Measurements from ENCODE around the gene ARHGAP8. TPM values are rescaled to one million over a fixed set of nuclear protein-coding genes. Genes with fewer than 3 reads are reported as not detected.
A peak's percentile ranks its signal among the peaks of the same experiment; 100 is the strongest.

Gene ARHGAP8
- total and polyA plus RNA-seq, 2 experiments from 2014 or later, result 62.8 to 64.9 TPM

GRCh38 chr22:44748524-44748923 is 3.9 kb upstream of the ARHGAP8 start (continued):
- TF ChIP-seq REST (IDR thresholded peaks at IDR 0.05; ENCODE audit: unreplicated experiment), result no peak
- no peak for TF ChIP-seq ZNF114 (CRISPR knock-in tag; IDR thresholded peaks at IDR 0.05)

GRCh38 chr22:44750481-44750880 is 1.9 kb upstream of the ARHGAP8 start:
- DNase-seq (ENCODE audit: low spot score), result no peak
- TF ChIP-seq EZH2 (IDR thresholded peaks at IDR 0.05; ENCODE audit: low read depth, unreplicated experiment), result no peak
- no peak overlapping the region for H3K4me2 ChIP-seq
- Mint-ChIP-seq H3K4me3 (no peak overlapping the region), H3K4me1 (peaks cover 38% of the 10 kb centered on the region), H3K36me3 (ENCODE audit: low read depth) (peaks cover 16% of the 10 kb centered on the region), H3K27me3 (ENCODE audit: insufficient read depth, low read depth, poor library complexity) (peaks cover 24% of the 10 kb centered on the region), H3K9me3 (peaks cover 7% of the 10 kb centered on the region; the same call in 2 of the 3 replicates), H3K27ac (no peak overlapping the region)
- no peaks in the 10 kb centered on the region for H3K36me3 ChIP-seq (ENCODE audit: insufficient read depth)
- H3K27me3 ChIP-seq (ENCODE audit: insufficient read depth), result no peaks in the 10 kb centered on the region
- H3K4me3 ChIP-seq, result no peak overlapping the region
- peaks cover 47% of the 10 kb centered on the region for H3K4me1 ChIP-seq (ENCODE audit: insufficient read depth)
- no peak overlapping the region for H3K27ac ChIP-seq (ENCODE audit: low read depth)
- H2AFZ ChIP-seq, result no peak overlapping the region
- peaks cover 28% of the 10 kb centered on the region for H3K79me2 ChIP-seq (replicated peaks; ENCODE audit: insufficient read depth)
- H4K20me1 ChIP-seq (replicated peaks; ENCODE audit: insufficient read depth), result peaks cover 7% of the 10 kb centered on the region
- H3F3A ChIP-seq (replicated peaks; ENCODE audit: low read depth), result 0 out of 2 replicates have a peak, but pooled peaks cover 12% of the 10 kb centered on the region
- ATAC-seq, result no peak
- peaks cover 4% of the 10 kb centered on the region; the same call in 1 of the 2 replicates for H3K9me2 ChIP-seq (ENCODE audit: insufficient read depth)

GRCh38 chr22:44753189-44754042 is 1.0 kb downstream of the ARHGAP8 start:
- Mint-ChIP-seq H3K4me3 (peak overlapping the region; percentile 90), H3K27me3 (ENCODE audit: insufficient read depth, low read depth, poor library complexity) (peaks cover 26% of the 10 kb centered on the region), H3K4me1 (peaks cover 38% of the 10 kb centered on the region), H3K27ac (no peak overlapping the region; the same call in 1 of the 2 replicates), H3K36me3 (ENCODE audit: low read depth) (peaks cover 20% of the 10 kb centered on the region), H3K9me3 (peaks cover 7% of the 10 kb centered on the region; the same call in 2 of the 3 replicates)
- H2AFZ ChIP-seq, result peak overlapping the region; percentile 81; the same call in 1 of the 2 replicates
- peaks cover 35% of the 10 kb centered on the region for H3K4me1 ChIP-seq (ENCODE audit: insufficient read depth)
- peak overlapping the region; percentile 39; the same call in 1 of the 2 replicates for H3K27ac ChIP-seq (ENCODE audit: low read depth)
- ATAC-seq, result peak; percentile 12
- no peaks in the 10 kb centered on the region for H3K9me2 ChIP-seq (ENCODE audit: insufficient read depth)
- peak overlapping the region; percentile 96 for H3K4me3 ChIP-seq
- H3K36me3 ChIP-seq (ENCODE audit: insufficient read depth), result no peaks in the 10 kb centered on the region
- H3F3A ChIP-seq (replicated peaks; ENCODE audit: low read depth), result 0 out of 2 replicates have a peak, but pooled peaks cover 12% of the 10 kb centered on the region
- H3K4me2 ChIP-seq, result peak overlapping the region; percentile 99
- H4K20me1 ChIP-seq (replicated peaks; ENCODE audit: insufficient read depth), result peaks cover 7% of the 10 kb centered on the region
- DNase-seq (ENCODE audit: low spot score), result peak; percentile 54
- H3K79me2 ChIP-seq (replicated peaks; ENCODE audit: insufficient read depth), result peaks cover 56% of the 10 kb centered on the region
- H3K27me3 ChIP-seq (ENCODE audit: insufficient read depth), result no peaks in the 10 kb centered on the region
- TF ChIP-seq NANOG (IDR thresholded peaks at IDR 0.05; ENCODE audit: borderline replicate concordance), result no peak
- no peak for TF ChIP-seq EZH2 (IDR thresholded peaks at IDR 0.05; ENCODE audit: low read depth, unreplicated experiment)
- TF ChIP-seq ETS1 (IDR thresholded peaks at IDR 0.05), result no peak
- TF ChIP-seq REST (IDR thresholded peaks at IDR 0.05; ENCODE audit: unreplicated experiment), result no peak
- TF ChIP-seq ZNF331 (CRISPR knock-in tag; IDR thresholded peaks at IDR 0.05; ENCODE audit: low read depth), result no peak
